ENCODE results near the gene PDE6G. TPM values are rescaled to one million over a fixed set of nuclear protein-coding genes. Genes with fewer than 3 reads are reported as not detected.

PDE6G gene
- total and polyA plus RNA-seq, 2 of the 13 experiments (the other 11 are each of a cell fraction or from before 2014, with no cell fraction given), result 1.4 to 6.7 TPM

GRCh38 chr17:81686614-81687013, 30.3 kb upstream of the PDE6G start (continued):
- TF ChIP-seq AFF4 (CRISPR knock-in tag; IDR thresholded peaks at IDR 0.05) (no peak), ZNF670 (CRISPR knock-in tag; IDR thresholded peaks at IDR 0.05; ENCODE audit: borderline replicate concordance) (no peak), ZNF24 (IDR thresholded peaks at IDR 0.05) (no peak), AGO2 (optimal IDR thresholded peaks at IDR 0.05; ENCODE audit: low read depth, low read length) (peak; percentile 33), RARA (CRISPR knock-in tag; IDR thresholded peaks at IDR 0.05) (no peak), WIZ (CRISPR knock-in tag; IDR thresholded peaks at IDR 0.05) (no peak), HES4 (CRISPR knock-in tag; IDR thresholded peaks at IDR 0.05; ENCODE audit: borderline replicate concordance) (no peak), RBM39 (IDR thresholded peaks at IDR 0.05; ENCODE audit: low read depth, low read length, poor library complexity, severe bottlenecking) (no peak), TERF1 (CRISPR knock-in tag; IDR thresholded peaks at IDR 0.05) (no peak), RBAK (CRISPR knock-in tag; IDR thresholded peaks at IDR 0.05) (no peak), TEF (CRISPR knock-in tag; IDR thresholded peaks at IDR 0.05) (no peak), ZNF142 (CRISPR knock-in tag; IDR thresholded peaks at IDR 0.05) (no peak), ZNF577 (CRISPR knock-in tag; IDR thresholded peaks at IDR 0.05; ENCODE audit: borderline replicate concordance, low read depth) (no peak), RBFOX2 (IDR thresholded peaks at IDR 0.05; ENCODE audit: low read depth, low read length) (0 out of 2 replicates have a peak, but pooled peaks have one; percentile 9), BCL3 (CRISPR knock-in tag; IDR thresholded peaks at IDR 0.05) (no peak)
